WTC11 (cell line): ENCODE results near the gene PACSIN3. TPM values are rescaled to one million over a fixed set of nuclear protein-coding genes. Genes with fewer than 3 reads are reported as not detected.

Source experiments
- ATAC-seq: fragments of 200-7000 bp; cut with Tn5 transposase; 2 replicates; pipeline ENCODE4 v1.10.0; 2021; ENCODE audit warnings: mild to moderate bottlenecking, moderate library complexity
- CTCF ChIA-PET: fragments of 300-600 bp; sonication (Branson Sonifier 250); formaldehyde crosslinking; loops from one replicate; lab custom pipeline; 2021; ENCODE audit warnings: antibody characterized with exemption; lab: Charles Lee
- POLR2A ChIA-PET: fragments of 350-600 bp; sonication (Branson Sonifier 250); formaldehyde crosslinking; loops from one replicate; lab custom pipeline; 2021; ENCODE audit warnings: antibody characterized with exemption; lab: Charles Lee
- DNase-seq: peaks from one replicate; pipeline ENCODE4 v3.0.0; 2021; ENCODE audit warnings: low spot score
- H3K27ac Mint-ChIP-seq: 2 replicates; pipeline ENCODE4 v1.8.0; 2021; ENCODE audit warnings: mixed read lengths
- H3K27me3 Mint-ChIP-seq: 2 replicates; pipeline ENCODE4 v1.8.0; 2021; ENCODE audit warnings: low read depth, mild to moderate bottlenecking, moderate library complexity, mixed read lengths
- H3K36me3 Mint-ChIP-seq: 2 replicates; pipeline ENCODE4 v1.8.0; 2021; ENCODE audit warnings: mixed read lengths
- H3K4me1 Mint-ChIP-seq: 2 replicates; pipeline ENCODE4 v1.8.0; 2022; ENCODE audit warnings: mixed read lengths
- H3K4me3 Mint-ChIP-seq: 2 replicates; pipeline ENCODE4 v1.8.0; 2021; ENCODE audit warnings: mild to moderate bottlenecking, moderate library complexity, mixed read lengths
- H3K9me3 Mint-ChIP-seq: 2 replicates; pipeline ENCODE4 v1.8.0; 2021; ENCODE audit warnings: mixed read lengths
- CTCF ChIP-seq: fragments of 200-600 bp; IDR thresholded peaks from 2 replicates; pipeline ENCODE4 v1.8.0; 2022; ENCODE audit warnings: antibody characterized with exemption
- E2F4 ChIP-seq: sonication (generic); formaldehyde crosslinking; IDR thresholded peaks from 2 replicates; pipeline ENCODE4 v1.8.1; 2022; ENCODE audit warnings: low read depth, mild to moderate bottlenecking, moderate library complexity, missing genetic modification reagents, borderline replicate concordance
- EMX1 ChIP-seq: fragments of 250-450 bp; sonication (Bioruptor Pico); IDR thresholded peaks from 2 replicates; pipeline ENCODE4 v1.8.0; 2021; ENCODE audit warnings: mild to moderate bottlenecking
- ETV6 ChIP-seq: sonication (generic); formaldehyde crosslinking; IDR thresholded peaks from 2 replicates; pipeline ENCODE4 v1.8.1; 2022; ENCODE audit warnings: mild to moderate bottlenecking, missing genetic modification reagents
- FOXJ3 ChIP-seq: sonication (generic); formaldehyde crosslinking; IDR thresholded peaks from 2 replicates; pipeline ENCODE4 v1.9.0; 2021; ENCODE audit warnings: missing genetic modification reagents, mild to moderate bottlenecking, borderline replicate concordance
- FOXP1 ChIP-seq: sonication (generic); formaldehyde crosslinking; IDR thresholded peaks from 2 replicates; pipeline ENCODE4 v1.8.0; 2022; ENCODE audit warnings: missing genetic modification reagents, mild to moderate bottlenecking, moderate library complexity, borderline replicate concordance
- HMGA2 ChIP-seq: fragments of 250-450 bp; sonication (Bioruptor Pico); IDR thresholded peaks from 2 replicates; pipeline ENCODE4 v1.4.0; 2021; ENCODE audit warnings: mild to moderate bottlenecking, moderate library complexity
- HMGXB4 ChIP-seq: sonication (generic); formaldehyde crosslinking; IDR thresholded peaks from 2 replicates; pipeline ENCODE4 v1.8.1; 2023; ENCODE audit warnings: mild to moderate bottlenecking, moderate library complexity, missing genetic modification reagents
- IRF2 ChIP-seq: sonication (generic); formaldehyde crosslinking; IDR thresholded peaks from 2 replicates; pipeline ENCODE4 v1.8.0; 2022; ENCODE audit warnings: low read depth, missing genetic modification reagents, borderline replicate concordance
- JUN ChIP-seq: sonication (generic); formaldehyde crosslinking; IDR thresholded peaks from 2 replicates; pipeline ENCODE4 v1.8.0; 2023; ENCODE audit warnings: mild to moderate bottlenecking, missing genetic modification reagents
- MXD4 ChIP-seq: fragments of 250-450 bp; sonication (Bioruptor Pico); IDR thresholded peaks from 2 replicates; pipeline ENCODE4 v1.8.0; 2021; ENCODE audit warnings: mild to moderate bottlenecking, moderate library complexity, borderline replicate concordance
- PRRX2 ChIP-seq: fragments of 250-450 bp; sonication (Bioruptor Pico); IDR thresholded peaks from 2 replicates; pipeline ENCODE4 v1.8.0; 2021; ENCODE audit warnings: mild to moderate bottlenecking
- SOX15 ChIP-seq: fragments of 250-450 bp; sonication (Bioruptor Pico); IDR thresholded peaks from 2 replicates; pipeline ENCODE4 v1.9.0; 2021; ENCODE audit warnings: mild to moderate bottlenecking
- TEAD1 ChIP-seq: sonication (generic); formaldehyde crosslinking; IDR thresholded peaks from 2 replicates; pipeline ENCODE4 v1.8.0; 2022; ENCODE audit warnings: mild to moderate bottlenecking, missing genetic modification reagents
- ZNF121 ChIP-seq: sonication (generic); formaldehyde crosslinking; IDR thresholded peaks from 2 replicates; pipeline ENCODE4 v1.8.0; 2023; ENCODE audit warnings: missing genetic modification reagents
- ZNF138 ChIP-seq: sonication (generic); formaldehyde crosslinking; conservative IDR thresholded peaks from 2 replicates; pipeline ENCODE4 v1.8.1; 2022; ENCODE audit warnings: mild to moderate bottlenecking, moderate library complexity, missing genetic modification reagents
- ZNF423 ChIP-seq: fragments of 250-450 bp; sonication (Bioruptor Pico); IDR thresholded peaks from 2 replicates; pipeline ENCODE4 v2.1.2; 2022; ENCODE audit warnings: mild to moderate bottlenecking, moderate library complexity
- total RNA-seq: library from RNA; stranded (reverse); gene quantifications from 3 replicates; pipeline ENCODE4 v1.2.3, GENCODE V29; 2021
- TF ChIP-seq, protein P1 (sequence below): fragments of 250-450 bp; sonication (Bioruptor Pico); IDR thresholded peaks from 2 replicates; pipeline ENCODE4 v1.9.0; 2021; ENCODE audit warnings: mild to moderate bottlenecking
- TF ChIP-seq, protein P2 (sequence below): sonication (generic); formaldehyde crosslinking; IDR thresholded peaks from 2 replicates; pipeline ENCODE4 v1.8.1; 2023; ENCODE audit warnings: mild to moderate bottlenecking, missing genetic modification reagents, moderate library complexity
- TF ChIP-seq, protein P3 (sequence below): sonication (generic); formaldehyde crosslinking; IDR thresholded peaks from 2 replicates; pipeline ENCODE4 v1.8.1; 2023; ENCODE audit warnings: mild to moderate bottlenecking, missing genetic modification reagents, moderate library complexity

The PACSIN3 gene
- total RNA-seq, 1 experiment from 2014 or later, result 76.8 TPM

GRCh38 chr11:47152953-47153950 lies 33.0 kb downstream of the PACSIN3 start:
- ChIA-PET POLR2A (interaction anchor here (0.8 to 1.3 kb wide), 4 partner anchors 9 to 240 kb away, joined by 4 to 7 read pairs (median 6); no protein-coding TSS in a partner anchor), CTCF (interaction anchor here (0.6 to 5.5 kb wide), 87 partner anchors 9 to 479 kb away, joined by 3 to 182 read pairs (median 5); partner anchors contain the start of genes ARHGAP1, CSTPP1, LRP4 and NR1H3)
- TF ChIP-seq HMGXB4 (no peak), ETV6 (CRISPR knock-in tag) (no peak), MXD4 (CRISPR knock-in tag) (no peak), CTCF (peak; percentile 89), FOXP1 (CRISPR knock-in tag) (no peak), ZNF423 (CRISPR knock-in tag) (no peak), TEAD1 (no peak)
- Mint-ChIP-seq H3K9me3 (no peaks in the 10 kb centered on the region), H3K27me3 (no peaks in the 10 kb centered on the region), H3K36me3 (no peaks in the 10 kb centered on the region), H3K4me3 (no peak overlapping the region), H3K4me1 (peaks cover 21% of the 10 kb centered on the region), H3K27ac (peak overlapping the region; percentile 23; the same call in 1 of the 2 replicates)
- DNase-seq (peak; percentile 92), ATAC-seq (peak; percentile 92)

DNA sequence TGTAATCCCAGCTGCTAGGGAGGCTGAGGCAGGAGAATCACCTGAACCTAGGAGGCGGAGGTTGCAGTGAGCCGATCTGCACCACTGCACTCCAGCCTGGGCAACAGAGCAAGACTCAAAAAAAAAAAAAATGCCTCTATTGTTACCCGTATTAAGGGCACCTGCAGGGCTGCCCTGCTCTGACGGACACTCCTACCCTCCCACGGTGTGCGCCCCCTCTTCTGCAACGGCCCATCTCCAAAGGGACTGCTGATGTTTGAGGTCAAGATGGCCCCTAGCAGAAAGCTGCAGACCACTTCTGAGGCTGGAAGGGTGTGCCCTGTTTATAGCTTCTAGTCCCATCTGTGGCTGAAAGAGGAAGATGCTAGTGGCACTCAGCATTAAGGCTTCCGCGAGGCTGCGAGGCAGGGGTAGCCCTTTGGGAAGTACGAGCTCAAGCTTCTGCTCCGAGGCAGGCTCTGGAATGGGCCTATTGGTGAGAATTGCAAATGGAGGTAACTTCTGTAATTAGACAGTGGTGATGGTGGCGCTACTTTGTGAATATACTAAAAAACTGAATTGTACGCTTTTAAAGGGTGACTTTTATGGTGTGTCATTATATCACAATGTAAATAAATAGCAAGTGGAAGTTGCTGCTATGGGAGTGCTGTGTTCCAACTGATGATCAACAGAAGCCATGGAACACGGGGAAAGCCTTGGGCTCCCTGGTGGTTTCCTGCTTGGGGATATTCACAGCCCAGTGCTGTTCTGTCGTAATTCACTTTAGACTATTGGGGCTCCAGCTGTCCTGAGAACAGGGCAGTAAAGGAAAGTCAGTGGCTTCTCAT lies 33.9 kb downstream of the PACSIN3 start:
- no peak for TF ChIP-seq ZNF423 (CRISPR knock-in tag)
- 0 out of 2 replicates have a peak, but pooled peaks have one; percentile 34 for TF ChIP-seq ZNF121 (CRISPR knock-in tag)
- ChIA-PET CTCF (interaction anchor here (0.6 to 5.5 kb wide), 71 partner anchors 9 to 478 kb away, joined by 3 to 182 read pairs (median 6); partner anchors contain the start of genes ARHGAP1, CSTPP1, LRP4 and NR1H3), POLR2A (interaction anchor here (1.2 to 1.3 kb wide), 3 partner anchors 10 to 239 kb away, joined by 4 to 7 read pairs (median 6); no protein-coding TSS in a partner anchor)
- Mint-ChIP-seq H3K27me3 (no peaks in the 10 kb centered on the region), H3K4me1 (peaks cover 21% of the 10 kb centered on the region), H3K36me3 (no peaks in the 10 kb centered on the region), H3K4me3 (no peak overlapping the region), H3K9me3 (no peaks in the 10 kb centered on the region), H3K27ac (no peak overlapping the region)
- ATAC-seq, result no peak
- DNase-seq, result no peak

DNA sequence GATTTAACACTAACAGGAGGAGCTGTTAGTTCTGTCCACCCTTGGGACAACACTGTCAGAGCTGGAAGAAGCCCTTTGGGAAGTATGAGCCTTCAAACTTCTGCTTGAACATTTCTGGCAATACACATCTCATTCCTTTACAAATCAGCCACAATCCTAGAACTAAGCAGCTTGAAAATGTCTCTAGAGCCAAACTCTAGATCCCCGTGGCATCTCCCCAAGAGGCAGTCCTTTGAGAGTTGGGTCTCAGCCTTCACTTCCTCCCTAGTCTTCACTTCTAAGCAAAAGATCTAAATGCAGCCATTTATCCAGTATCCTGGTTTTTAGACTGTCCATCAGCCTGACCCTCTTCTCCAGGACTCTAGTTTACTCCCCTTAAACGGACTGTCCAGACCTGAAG lies 36.5 kb downstream of the PACSIN3 start:
- H3K4me1 Mint-ChIP-seq, result peaks cover 16% of the 10 kb centered on the region
- CTCF ChIA-PET, result no interaction called here
- no peaks in the 10 kb centered on the region for H3K27me3 Mint-ChIP-seq
- H3K4me3 Mint-ChIP-seq, result no peak overlapping the region
- POLR2A ChIA-PET, result no interaction called here
- no peak for DNase-seq
- no peak overlapping the region for H3K27ac Mint-ChIP-seq
- no peaks in the 10 kb centered on the region for H3K36me3 Mint-ChIP-seq
- ATAC-seq, result no peak
- H3K9me3 Mint-ChIP-seq, result no peaks in the 10 kb centered on the region
- TF ChIP-seq, protein P1, sequence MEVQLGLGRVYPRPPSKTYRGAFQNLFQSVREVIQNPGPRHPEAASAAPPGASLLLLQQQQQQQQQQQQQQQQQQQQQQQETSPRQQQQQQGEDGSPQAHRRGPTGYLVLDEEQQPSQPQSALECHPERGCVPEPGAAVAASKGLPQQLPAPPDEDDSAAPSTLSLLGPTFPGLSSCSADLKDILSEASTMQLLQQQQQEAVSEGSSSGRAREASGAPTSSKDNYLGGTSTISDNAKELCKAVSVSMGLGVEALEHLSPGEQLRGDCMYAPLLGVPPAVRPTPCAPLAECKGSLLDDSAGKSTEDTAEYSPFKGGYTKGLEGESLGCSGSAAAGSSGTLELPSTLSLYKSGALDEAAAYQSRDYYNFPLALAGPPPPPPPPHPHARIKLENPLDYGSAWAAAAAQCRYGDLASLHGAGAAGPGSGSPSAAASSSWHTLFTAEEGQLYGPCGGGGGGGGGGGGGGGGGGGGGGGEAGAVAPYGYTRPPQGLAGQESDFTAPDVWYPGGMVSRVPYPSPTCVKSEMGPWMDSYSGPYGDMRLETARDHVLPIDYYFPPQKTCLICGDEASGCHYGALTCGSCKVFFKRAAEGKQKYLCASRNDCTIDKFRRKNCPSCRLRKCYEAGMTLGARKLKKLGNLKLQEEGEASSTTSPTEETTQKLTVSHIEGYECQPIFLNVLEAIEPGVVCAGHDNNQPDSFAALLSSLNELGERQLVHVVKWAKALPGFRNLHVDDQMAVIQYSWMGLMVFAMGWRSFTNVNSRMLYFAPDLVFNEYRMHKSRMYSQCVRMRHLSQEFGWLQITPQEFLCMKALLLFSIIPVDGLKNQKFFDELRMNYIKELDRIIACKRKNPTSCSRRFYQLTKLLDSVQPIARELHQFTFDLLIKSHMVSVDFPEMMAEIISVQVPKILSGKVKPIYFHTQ, result no peak
- TF ChIP-seq PRRX2 (CRISPR knock-in tag) (no peak), JUN (no peak), HMGA2 (no peak), IRF2 (CRISPR knock-in tag) (no peak), SOX15 (CRISPR knock-in tag) (no peak), ZNF138 (CRISPR knock-in tag) (no peak), FOXJ3 (CRISPR knock-in tag) (no peak), EMX1 (CRISPR knock-in tag) (no peak), E2F4 (no peak)
- TF ChIP-seq, protein P2, sequence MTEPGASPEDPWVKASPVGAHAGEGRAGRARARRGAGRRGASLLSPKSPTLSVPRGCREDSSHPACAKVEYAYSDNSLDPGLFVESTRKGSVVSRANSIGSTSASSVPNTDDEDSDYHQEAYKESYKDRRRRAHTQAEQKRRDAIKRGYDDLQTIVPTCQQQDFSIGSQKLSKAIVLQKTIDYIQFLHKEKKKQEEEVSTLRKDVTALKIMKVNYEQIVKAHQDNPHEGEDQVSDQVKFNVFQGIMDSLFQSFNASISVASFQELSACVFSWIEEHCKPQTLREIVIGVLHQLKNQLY, result no peak
- TF ChIP-seq, protein P3, sequence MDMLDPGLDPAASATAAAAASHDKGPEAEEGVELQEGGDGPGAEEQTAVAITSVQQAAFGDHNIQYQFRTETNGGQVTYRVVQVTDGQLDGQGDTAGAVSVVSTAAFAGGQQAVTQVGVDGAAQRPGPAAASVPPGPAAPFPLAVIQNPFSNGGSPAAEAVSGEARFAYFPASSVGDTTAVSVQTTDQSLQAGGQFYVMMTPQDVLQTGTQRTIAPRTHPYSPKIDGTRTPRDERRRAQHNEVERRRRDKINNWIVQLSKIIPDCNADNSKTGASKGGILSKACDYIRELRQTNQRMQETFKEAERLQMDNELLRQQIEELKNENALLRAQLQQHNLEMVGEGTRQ (CRISPR knock-in tag), result no peak
